B cell (primary cell): ENCODE measurements around the gene RAC2. TPM values are rescaled to one million over a fixed set of nuclear protein-coding genes. Genes with fewer than 3 reads are reported as not detected.

Experiments
- ATAC-seq: fragments of 200-7000 bp; cut with Tn5 transposase; one replicate; pipeline ENCODE4 v1.10.0; 2021; ENCODE audit warnings: low read depth, mild to moderate bottlenecking, moderate number of reproducible peaks, moderate library complexity
- CTCF ChIA-PET: fragments of 350-600 bp; sonication (Branson Sonifier 250); formaldehyde crosslinking; loops from one replicate; lab custom pipeline; 2021; ENCODE audit warnings: antibody characterized with exemption, inconsistent platforms; lab: Charles Lee
- POLR2A ChIA-PET: fragments of 350-600 bp; sonication (Branson Sonifier 250); formaldehyde crosslinking; loops from one replicate; lab custom pipeline; 2021; ENCODE audit warnings: antibody characterized with exemption; lab: Charles Lee
- DNase-seq: peaks from one replicate; pipeline ENCODE4 v3.0.0; 2013
- H2AFZ ChIP-seq: 2 replicates; pipeline ENCODE4 v1.6.1; 2012; ENCODE audit warnings: mild to moderate bottlenecking, low read depth, low read length; ENCODE audit not compliant: insufficient read depth, poor library complexity, severe bottlenecking
- H3K27ac ChIP-seq, 2 donors: 1 replicate in 1 of 2; 2 replicates in 1 of 2; pipeline ENCODE4 v1.5.1; 2012 to 2013; ENCODE audit warnings: low read length in 2 of 2, mild to moderate bottlenecking in 2 of 2, moderate library complexity in 1 of 2
- H3K27me3 ChIP-seq, 4 experiments: fragments of 200-600 bp in 1 of 4; sonication (generic) in 1 of 4; replicated peaks in 1 of 4; 1 replicate in 2 of 4; 2 replicates in 2 of 4; pipeline versions ENCODE4 v1.6.1 to v1.7.0; 2013 to 2016; ENCODE audit warnings: low read length in 3 of 4, mild to moderate bottlenecking in 2 of 4, mixed read lengths in 1 of 4, moderate library complexity in 1 of 4; ENCODE audit not compliant: insufficient read depth in 4 of 4, control insufficient read depth in 3 of 4; ENCODE audit errors: control extremely low read depth in 1 of 4
- H3K36me3 ChIP-seq, 2 experiments: replicated peaks in 1 of 2; 1 replicate in 1 of 2; 2 replicates in 1 of 2; pipeline versions ENCODE4 v1.6.1 to v1.7.1; 2013; ENCODE audit warnings: low read length in 1 of 2; ENCODE audit not compliant: insufficient read depth in 2 of 2, control insufficient read depth in 1 of 2; ENCODE audit errors: control extremely low read depth in 1 of 2, extremely low read depth in 1 of 2
- H3K4me1 ChIP-seq, 2 donors: fragments of 200-600 bp in 1 of 2; sonication (generic) in 1 of 2; 1 replicate in 1 of 2; 2 replicates in 1 of 2; pipeline versions ENCODE4 v1.5.1 to v1.6.1; 2013 to 2017; ENCODE audit warnings: low read length in 2 of 2; ENCODE audit not compliant: control insufficient read depth in 2 of 2, insufficient read depth in 2 of 2
- H3K4me2 ChIP-seq: replicated peaks from 2 replicates; pipeline ENCODE3; 2012; ENCODE audit warnings: mild to moderate bottlenecking, low read depth, low read length; ENCODE audit not compliant: poor library complexity, severe bottlenecking
- H3K4me3 ChIP-seq, 5 experiments: fragments of 200-600 bp in 1 of 5; sonication (generic) in 1 of 5; 1 replicate in 3 of 5; 2 replicates in 2 of 5; pipeline versions ENCODE4 v1.5.1 to v1.7.0; 2011 to 2016; ENCODE audit warnings: low read length in 4 of 5, mild to moderate bottlenecking in 4 of 5, low read depth in 2 of 5, control low read depth in 1 of 5, moderate library complexity in 1 of 5; ENCODE audit not compliant: insufficient read depth in 1 of 5; ENCODE audit errors: control extremely low read depth in 1 of 5, extremely low read depth in 1 of 5
- H3K79me2 ChIP-seq: fragments of 200-600 bp; sonication (generic); one replicate; pipeline ENCODE4 v1.6.0; 2016; ENCODE audit warnings: low read length; ENCODE audit not compliant: control insufficient read depth, insufficient read depth
- H3K9ac ChIP-seq: fragments of 200-600 bp; sonication (generic); 2 replicates; pipeline ENCODE4 v1.6.1; 2017; ENCODE audit warnings: mild to moderate bottlenecking, low read length, moderate library complexity
- H3K9me3 ChIP-seq, 3 donors: one replicate each; pipeline versions ENCODE4 v1.6.1 to v1.7.1; 2013; ENCODE audit warnings: low read length in 2 of 3; ENCODE audit not compliant: control insufficient read depth in 2 of 3, insufficient read depth in 1 of 3; ENCODE audit errors: control extremely low read depth in 1 of 3
- H4K20me1 ChIP-seq: 2 replicates; pipeline ENCODE4 v1.6.0; 2012; ENCODE audit warnings: mild to moderate bottlenecking, low read length; ENCODE audit not compliant: insufficient read depth, control insufficient read depth, poor library complexity, severe bottlenecking
- H3K27ac Mint-ChIP-seq: one replicate; pipeline ENCODE4 v1.8.0; 2021; ENCODE audit warnings: mixed read lengths
- H3K27me3 Mint-ChIP-seq: one replicate; pipeline ENCODE4 v1.8.0; 2021; ENCODE audit warnings: mixed read lengths
- H3K4me1 Mint-ChIP-seq: one replicate; pipeline ENCODE4 v1.8.0; 2021; ENCODE audit warnings: mixed read lengths
- H3K4me3 Mint-ChIP-seq: one replicate; pipeline ENCODE4 v1.8.0; 2021; ENCODE audit warnings: mixed read lengths
- H3K9me3 Mint-ChIP-seq: one replicate; pipeline ENCODE4 v1.8.0; 2022; ENCODE audit warnings: mixed read lengths; ENCODE audit not compliant: insufficient read depth
- EZH2 ChIP-seq: IDR thresholded peaks from 2 replicates; pipeline ENCODE4 v1.6.1; 2012; ENCODE audit warnings: borderline replicate concordance, low read depth, mild to moderate bottlenecking, moderate library complexity, low read length; ENCODE audit not compliant: insufficient read depth, poor library complexity, severe bottlenecking
- WGBS: methylation state at CpG from one replicate; pipeline ENCODE4 v1.1.5; 2013; ENCODE audit warnings: missing lambda C conversion rate; ENCODE audit not compliant: insufficient coverage; 5-methylcytosine and 5-hydroxymethylcytosine counted together
- intact Hi-C: fragments of 100-400 bp; cut with micrococcal nuclease; formaldehyde crosslinking; loops from one replicate; pipeline ENCODE4 v1.10.0; 2022
- polyA plus RNA-seq: library from polyadenylated mRNA; depleted of rRNA; stranded (reverse); fragments of >200 nt; gene quantifications from 2 replicates; pipeline ENCODE4 v1.2.3, GENCODE V29; 2012
- total RNA-seq, 2 donors: library from RNA; stranded (reverse); fragments of 120-200 nt in 1 of 2; gene quantifications; 1 replicate in 1 of 2; 2 replicates in 1 of 2; pipeline versions ENCODE4 v1.2.3 to v1.2.4, GENCODE V29; 2013 to 2022
- TF ChIP-seq, protein P1 (sequence below): fragments of 200-600 bp; IDR thresholded peaks from one replicate; pipeline ENCODE4 v1.8.0; 2022; ENCODE audit warnings: antibody characterized with exemption, mild to moderate bottlenecking

The RAC2 gene
- total and polyA plus RNA-seq, 2 donors (not counting 1 experiment from before 2014, with no cell fraction given), result 273 to 776 TPM

GRCh38 chr22:37223965-37224551 is 20.0 kb downstream of the RAC2 start:
- intact Hi-C loops, result loop anchor here (1.0 to 2.0 kb wide), 3 partner anchors 18 to 37 kb away; no protein-coding TSS in a partner anchor
- peak; percentile 79 for DNase-seq
- H3K27ac Mint-ChIP-seq, result peak overlapping the region; percentile 98

More at GRCh38 chr22:37223965-37224551, 20.0 kb downstream of the RAC2 start:
- ChIA-PET CTCF (interaction anchor here (0.7 to 11.7 kb wide), 5 partner anchors 17 to 234 kb away, joined by 3 to 129 read pairs (median 43); partner anchors contain the start of gene RAC2), POLR2A (interaction anchor here (0.6 to 5.2 kb wide), 5 partner anchors 12 to 23 kb away, joined by 3 to 83 read pairs (median 3); partner anchors contain the start of gene RAC2)
- peak overlapping the region in 2 of 5 experiments; percentile 5 to 8 for H3K4me3 ChIP-seq
- H3K4me1 ChIP-seq, result peaks cover 91 to 96% of the 10 kb centered on the region in 2 donors
- WGBS, result 33% methylated on average over 3 of the region's 3 CpGs
- no peaks in the 10 kb centered on the region for H3K9me3 Mint-ChIP-seq
- no peaks in the 10 kb centered on the region for H3K27me3 ChIP-seq
- no peaks in the 10 kb centered on the region for H3K27me3 Mint-ChIP-seq
- H3K9ac ChIP-seq, result peak overlapping the region; percentile 24
- no peaks in the 10 kb centered on the region for H4K20me1 ChIP-seq
- H2AFZ ChIP-seq, result no peak overlapping the region
- no peak for TF ChIP-seq EZH2
- TF ChIP-seq, protein P1, sequence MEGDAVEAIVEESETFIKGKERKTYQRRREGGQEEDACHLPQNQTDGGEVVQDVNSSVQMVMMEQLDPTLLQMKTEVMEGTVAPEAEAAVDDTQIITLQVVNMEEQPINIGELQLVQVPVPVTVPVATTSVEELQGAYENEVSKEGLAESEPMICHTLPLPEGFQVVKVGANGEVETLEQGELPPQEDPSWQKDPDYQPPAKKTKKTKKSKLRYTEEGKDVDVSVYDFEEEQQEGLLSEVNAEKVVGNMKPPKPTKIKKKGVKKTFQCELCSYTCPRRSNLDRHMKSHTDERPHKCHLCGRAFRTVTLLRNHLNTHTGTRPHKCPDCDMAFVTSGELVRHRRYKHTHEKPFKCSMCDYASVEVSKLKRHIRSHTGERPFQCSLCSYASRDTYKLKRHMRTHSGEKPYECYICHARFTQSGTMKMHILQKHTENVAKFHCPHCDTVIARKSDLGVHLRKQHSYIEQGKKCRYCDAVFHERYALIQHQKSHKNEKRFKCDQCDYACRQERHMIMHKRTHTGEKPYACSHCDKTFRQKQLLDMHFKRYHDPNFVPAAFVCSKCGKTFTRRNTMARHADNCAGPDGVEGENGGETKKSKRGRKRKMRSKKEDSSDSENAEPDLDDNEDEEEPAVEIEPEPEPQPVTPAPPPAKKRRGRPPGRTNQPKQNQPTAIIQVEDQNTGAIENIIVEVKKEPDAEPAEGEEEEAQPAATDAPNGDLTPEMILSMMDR, result no peak
- ATAC-seq, result peak; percentile 61
- peaks cover 86% of the 10 kb centered on the region for H3K4me1 Mint-ChIP-seq
- peak overlapping the region; percentile 87 to 93 for H3K27ac ChIP-seq
- H3K36me3 ChIP-seq, result peaks cover 0 to 52% of the 10 kb centered on the region in 2 experiments
- H3K79me2 ChIP-seq, result peaks cover 38% of the 10 kb centered on the region
- peaks cover 0 to 15% (median 0%) of the 10 kb centered on the region in 3 donors for H3K9me3 ChIP-seq
- peak overlapping the region; percentile 65 for H3K4me2 ChIP-seq
- H3K4me3 Mint-ChIP-seq, result peak overlapping the region; percentile 71
